Nephron (organoid): ENCODE measurements around the gene AP4S1.

Experiments used
- H3K27ac Mint-ChIP-seq, 3 experiments: 2 replicates each; pipeline ENCODE4 v1.8.0; 2020; ENCODE audit warnings: mixed read lengths in 3 of 3, mild to moderate bottlenecking in 2 of 3, moderate library complexity in 1 of 3
- H3K27me3 Mint-ChIP-seq: 2 replicates; pipeline ENCODE4 v1.8.0; 2021; ENCODE audit warnings: low read depth, mild to moderate bottlenecking, moderate library complexity, mixed read lengths
- H3K36me3 Mint-ChIP-seq: 2 replicates; pipeline ENCODE4 v1.8.0; 2020; ENCODE audit warnings: low read depth, mixed read lengths
- H3K4me1 Mint-ChIP-seq: 2 replicates; pipeline ENCODE4 v1.8.0; 2020; ENCODE audit warnings: mixed read lengths
- H3K4me3 Mint-ChIP-seq, 3 experiments: 2 replicates each; pipeline ENCODE4 v1.8.0; 2020; ENCODE audit warnings: mild to moderate bottlenecking in 3 of 3, mixed read lengths in 3 of 3, moderate library complexity in 2 of 3
- H3K9me3 Mint-ChIP-seq: 2 replicates; pipeline ENCODE4 v1.8.0; 2020; ENCODE audit warnings: mixed read lengths
- TF ChIP-seq, protein P1 (sequence below), 3 experiments: fragments of 200-600 bp; sonication (generic); IDR thresholded peaks; one replicate each; pipeline ENCODE4 v1.5.0; 2021; ENCODE audit warnings: antibody characterized with exemption in 3 of 3; ENCODE audit not compliant: unreplicated experiment in 3 of 3

AP4S1 gene

DNA sequence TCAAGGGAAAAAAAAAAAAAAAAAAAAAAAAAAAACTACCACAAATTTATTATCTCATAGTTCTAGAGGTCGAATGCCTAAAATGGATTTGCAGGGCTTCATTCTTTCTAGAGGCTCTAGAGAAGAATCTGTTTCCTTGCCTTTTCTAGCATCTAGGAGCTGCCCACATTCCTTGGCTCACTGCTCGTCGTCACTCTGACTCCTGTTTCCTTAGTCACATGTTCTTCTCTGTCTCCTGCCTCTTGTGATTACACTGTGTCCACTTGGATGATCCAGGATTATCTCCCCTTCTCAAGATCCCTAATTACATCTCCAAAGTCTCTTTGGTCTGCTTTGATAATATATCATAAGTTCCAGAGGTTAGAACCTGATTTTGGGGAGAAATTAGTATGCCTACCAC is 93.4 kb downstream of the AP4S1 start:
- no peak overlapping the region for H3K27ac Mint-ChIP-seq

DNA sequence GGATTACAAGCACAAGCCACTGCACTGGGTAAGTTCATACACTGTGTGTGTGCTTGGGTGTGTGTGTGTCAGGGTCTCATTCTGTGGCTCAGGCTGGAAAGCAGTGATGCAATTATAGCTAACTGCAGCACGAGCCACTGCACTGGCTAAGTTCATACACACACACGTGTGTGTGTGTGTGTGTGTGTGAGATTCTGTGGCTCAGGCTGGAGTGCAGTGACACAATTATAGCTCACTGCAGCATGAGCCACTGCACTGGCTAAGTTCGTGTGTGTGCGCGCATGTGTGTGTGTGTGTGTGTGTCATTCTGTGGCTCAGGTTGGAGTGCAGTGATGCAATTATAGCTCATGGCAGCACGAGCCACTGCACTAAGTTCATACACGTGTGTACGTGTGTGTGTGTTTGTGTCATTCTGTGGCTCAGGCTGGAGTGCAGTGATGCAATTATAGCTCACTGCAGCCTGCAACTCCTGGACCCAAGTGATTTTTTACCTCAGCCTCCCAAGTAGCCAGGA is 96.7 kb downstream of the AP4S1 start:
- H3K4me3 Mint-ChIP-seq: no peak overlapping the region
- no peak overlapping the region for H3K27ac Mint-ChIP-seq
- no peaks in the 10 kb centered on the region for H3K27me3 Mint-ChIP-seq
- TF ChIP-seq, protein P1, sequence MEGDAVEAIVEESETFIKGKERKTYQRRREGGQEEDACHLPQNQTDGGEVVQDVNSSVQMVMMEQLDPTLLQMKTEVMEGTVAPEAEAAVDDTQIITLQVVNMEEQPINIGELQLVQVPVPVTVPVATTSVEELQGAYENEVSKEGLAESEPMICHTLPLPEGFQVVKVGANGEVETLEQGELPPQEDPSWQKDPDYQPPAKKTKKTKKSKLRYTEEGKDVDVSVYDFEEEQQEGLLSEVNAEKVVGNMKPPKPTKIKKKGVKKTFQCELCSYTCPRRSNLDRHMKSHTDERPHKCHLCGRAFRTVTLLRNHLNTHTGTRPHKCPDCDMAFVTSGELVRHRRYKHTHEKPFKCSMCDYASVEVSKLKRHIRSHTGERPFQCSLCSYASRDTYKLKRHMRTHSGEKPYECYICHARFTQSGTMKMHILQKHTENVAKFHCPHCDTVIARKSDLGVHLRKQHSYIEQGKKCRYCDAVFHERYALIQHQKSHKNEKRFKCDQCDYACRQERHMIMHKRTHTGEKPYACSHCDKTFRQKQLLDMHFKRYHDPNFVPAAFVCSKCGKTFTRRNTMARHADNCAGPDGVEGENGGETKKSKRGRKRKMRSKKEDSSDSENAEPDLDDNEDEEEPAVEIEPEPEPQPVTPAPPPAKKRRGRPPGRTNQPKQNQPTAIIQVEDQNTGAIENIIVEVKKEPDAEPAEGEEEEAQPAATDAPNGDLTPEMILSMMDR (IDR thresholded peaks at IDR 0.05; ENCODE audit: unreplicated experiment in 3 of 3): no peak
- no peaks in the 10 kb centered on the region for H3K4me1 Mint-ChIP-seq
- H3K9me3 Mint-ChIP-seq: no peaks in the 10 kb centered on the region
- H3K36me3 Mint-ChIP-seq: peaks cover 60% of the 10 kb centered on the region

More for the DNA sequence above, 93.4 kb downstream of the AP4S1 start:
- H3K9me3 Mint-ChIP-seq: no peaks in the 10 kb centered on the region
- H3K36me3 Mint-ChIP-seq: peaks cover 68% of the 10 kb centered on the region
- H3K4me1 Mint-ChIP-seq: no peaks in the 10 kb centered on the region
- H3K27me3 Mint-ChIP-seq: no peaks in the 10 kb centered on the region
- TF ChIP-seq, protein P1 (IDR thresholded peaks at IDR 0.05; ENCODE audit: unreplicated experiment in 3 of 3): no peak
- H3K4me3 Mint-ChIP-seq: no peak overlapping the region

DNA sequence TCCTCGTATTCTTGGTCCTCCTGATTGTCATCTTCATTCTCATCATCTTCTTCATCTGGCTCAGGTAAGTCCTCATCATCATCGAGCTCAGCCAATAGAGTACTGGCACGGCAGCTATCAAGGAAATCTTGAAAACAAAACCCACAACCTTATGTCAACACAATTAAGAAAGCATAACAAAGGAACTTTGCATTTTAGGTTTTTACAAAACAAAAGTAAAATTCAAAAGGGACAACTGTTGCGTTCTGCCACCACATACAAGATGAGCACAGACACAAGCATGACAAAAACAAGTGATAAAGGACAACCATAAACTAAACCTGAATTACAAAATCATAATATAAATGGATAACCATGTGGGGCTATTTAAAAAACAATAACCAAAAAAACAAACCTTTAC is 97.5 kb downstream of the AP4S1 start:
- no peaks in the 10 kb centered on the region for H3K4me1 Mint-ChIP-seq
- no peaks in the 10 kb centered on the region for H3K27me3 Mint-ChIP-seq
- H3K9me3 Mint-ChIP-seq: no peaks in the 10 kb centered on the region
- peaks cover 60% of the 10 kb centered on the region for H3K36me3 Mint-ChIP-seq
- TF ChIP-seq, protein P1 (IDR thresholded peaks at IDR 0.05; ENCODE audit: unreplicated experiment in 3 of 3): no peak
- H3K27ac Mint-ChIP-seq: no peak overlapping the region
- no peak overlapping the region for H3K4me3 Mint-ChIP-seq

DNA sequence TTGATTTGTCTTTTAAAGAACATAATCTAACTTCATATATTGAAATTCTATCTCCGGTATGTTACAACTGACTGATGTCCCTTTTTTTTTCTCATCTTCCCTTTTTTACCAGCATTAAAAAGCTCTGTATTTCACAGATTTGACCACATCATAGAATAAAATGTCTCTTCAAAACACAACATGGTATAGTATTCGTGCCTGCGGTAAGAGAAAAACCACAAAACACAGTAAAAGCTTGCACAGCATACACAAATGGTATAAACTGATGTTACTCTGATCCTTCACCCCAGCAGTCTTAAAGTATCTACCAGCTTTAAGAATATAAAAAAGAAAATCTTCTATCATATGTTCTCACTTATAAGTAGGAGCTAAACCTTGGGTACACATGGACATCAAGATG is 98.7 kb downstream of the AP4S1 start:
- Mint-ChIP-seq H3K27ac (no peak overlapping the region), H3K4me3 (no peak overlapping the region), H3K27me3 (no peaks in the 10 kb centered on the region), H3K9me3 (no peaks in the 10 kb centered on the region), H3K4me1 (no peaks in the 10 kb centered on the region), H3K36me3 (peaks cover 60% of the 10 kb centered on the region)
- TF ChIP-seq, protein P1 (IDR thresholded peaks at IDR 0.05; ENCODE audit: unreplicated experiment in 3 of 3): no peak

DNA sequence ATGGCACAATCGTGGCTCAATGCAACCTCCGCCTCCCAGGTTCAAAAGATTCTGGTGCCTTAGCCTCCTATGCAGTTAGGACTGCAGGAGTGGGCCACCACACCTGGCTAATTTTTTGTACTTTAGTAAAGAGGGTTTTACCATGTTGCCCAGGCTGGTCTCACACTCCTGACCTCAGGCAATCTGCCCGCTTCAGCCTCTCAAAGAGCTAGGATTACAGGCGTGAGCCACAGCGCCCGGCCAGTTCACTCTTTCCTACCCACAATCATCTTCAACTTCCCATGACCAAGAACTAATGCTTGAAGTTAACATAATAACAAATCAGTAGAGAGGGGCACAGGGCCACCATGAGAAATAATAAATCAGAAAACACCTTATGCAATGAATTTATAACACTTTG is 99.8 kb downstream of the AP4S1 start:
- Mint-ChIP-seq H3K4me1 (no peaks in the 10 kb centered on the region), H3K9me3 (no peaks in the 10 kb centered on the region), H3K4me3 (no peak overlapping the region), H3K27ac (no peak overlapping the region), H3K27me3 (no peaks in the 10 kb centered on the region), H3K36me3 (peaks cover 57% of the 10 kb centered on the region)
- TF ChIP-seq, protein P1 (IDR thresholded peaks at IDR 0.05; ENCODE audit: unreplicated experiment in 3 of 3): no peak

DNA sequence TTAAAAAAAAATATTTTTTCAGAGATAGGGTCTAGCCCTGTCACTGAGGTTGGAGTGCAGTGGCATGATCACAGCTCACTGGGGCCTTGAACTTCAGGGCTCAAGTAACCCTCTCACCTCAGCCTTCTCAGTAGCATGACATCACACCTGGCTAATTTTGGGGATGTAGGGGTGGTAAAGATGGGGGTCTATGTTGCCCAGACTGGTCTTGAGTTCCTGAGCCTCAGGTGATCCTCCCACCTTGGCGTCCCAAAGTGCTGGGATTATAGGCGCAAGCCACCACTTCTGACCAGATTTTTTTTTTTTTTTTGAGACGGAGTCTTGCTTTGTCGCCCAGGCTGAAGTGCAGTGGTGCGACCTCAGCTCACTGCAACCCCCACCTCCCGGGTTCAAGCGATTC is 101.2 kb downstream of the AP4S1 start:
- Mint-ChIP-seq H3K27ac (no peak overlapping the region), H3K4me3 (no peak overlapping the region), H3K9me3 (no peaks in the 10 kb centered on the region), H3K4me1 (no peaks in the 10 kb centered on the region), H3K27me3 (no peaks in the 10 kb centered on the region), H3K36me3 (peaks cover 62% of the 10 kb centered on the region)
- TF ChIP-seq, protein P1 (IDR thresholded peaks at IDR 0.05; ENCODE audit: unreplicated experiment in 3 of 3): no peak
